Spleen (tissue), 11 donors: ENCODE data around the gene OR52E4. TPM values are rescaled to one million over a fixed set of nuclear protein-coding genes. Genes with fewer than 3 reads are reported as not detected.

ENCODE experiments used
- DNase-seq: peaks from one replicate; pipeline ENCODE4 v3.0.0-alpha.2; 2020
- H3K27ac ChIP-seq, 8 donors: fragments of 200-600 bp; sonication (generic) in 7 of 8; 1 replicate in 4 of 8; 2 replicates in 4 of 8; pipeline versions ENCODE4 v1.5.0 to v1.8.0; 2016 to 2021; ENCODE audit warnings: inconsistent platforms in 4 of 8, mild to moderate bottlenecking in 4 of 8, moderate library complexity in 1 of 8
- H3K27me3 ChIP-seq, 7 donors: fragments of 200-600 bp; sonication (generic) in 6 of 7; replicated peaks in 1 of 7; 1 replicate in 4 of 7; 2 replicates in 3 of 7; pipeline versions ENCODE4 v1.5.0 to v1.8.0; 2016 to 2021; ENCODE audit warnings: inconsistent platforms in 3 of 7, mild to moderate bottlenecking in 1 of 7
- H3K36me3 ChIP-seq, 6 donors: fragments of 200-600 bp; sonication (generic) in 5 of 6; 1 replicate in 4 of 6; 2 replicates in 2 of 6; pipeline versions ENCODE4 v1.5.0 to v1.8.0; 2016 to 2021; ENCODE audit warnings: inconsistent platforms in 2 of 6
- H3K4me1 ChIP-seq, 6 donors: fragments of 200-600 bp; sonication (generic) in 5 of 6; 1 replicate in 3 of 6; 2 replicates in 3 of 6; pipeline versions ENCODE4 v1.5.0 to v1.8.0; 2016 to 2021; ENCODE audit warnings: inconsistent platforms in 3 of 6
- H3K4me3 ChIP-seq, 8 donors: fragments of 200-600 bp; sonication (generic) in 7 of 8; 1 replicate in 4 of 8; 2 replicates in 4 of 8; pipeline versions ENCODE4 v1.5.0 to v1.8.0; 2016 to 2021; ENCODE audit warnings: inconsistent platforms in 4 of 8, mild to moderate bottlenecking in 4 of 8, moderate library complexity in 2 of 8
- H3K9me3 ChIP-seq, 8 donors: fragments of 200-600 bp; sonication (generic) in 7 of 8; 1 replicate in 4 of 8; 2 replicates in 4 of 8; pipeline versions ENCODE4 v1.5.0 to v1.8.0; 2016 to 2021; ENCODE audit warnings: inconsistent platforms in 4 of 8
- CTCF ChIP-seq, 11 experiments: fragments of 200-600 bp in 7 of 11; fragments of 450-650 bp in 4 of 11; sonication (generic) in 4 of 11; IDR thresholded peaks in 8 of 11; conservative IDR thresholded peaks in 3 of 11; 1 replicate in 7 of 11; 2 replicates in 4 of 11; pipeline versions ENCODE4 v1.4.0 to v1.8.0; 2016 to 2021; ENCODE audit warnings: antibody characterized with exemption in 11 of 11, inconsistent platforms in 4 of 11, mild to moderate bottlenecking in 1 of 11
- POLR2A ChIP-seq, 3 donors: fragments of 450-650 bp; IDR thresholded peaks; one replicate each; pipeline ENCODE4 v1.5.1; 2017; ENCODE audit warnings: antibody characterized with exemption in 3 of 3, mild to moderate bottlenecking in 1 of 3
- POLR2AphosphoS5 ChIP-seq, 3 donors: sonication (generic); formaldehyde crosslinking; IDR thresholded peaks; one replicate each; pipeline ENCODE4 v1.5.1; 2017; ENCODE audit warnings: antibody characterized with exemption in 3 of 3
- WGBS, 5 donors: extraction: QIAGEN DNeasy Blood & Tissue Kit in 3 of 5; methylation state at CpG; one replicate each; pipeline versions ENCODE4 v1.1.5 to v1.1.7; 2013 to 2018; 5-methylcytosine and 5-hydroxymethylcytosine counted together
- intact Hi-C: fragments of 100-400 bp; cut with DNase I; formaldehyde crosslinking; loops from one replicate; pipeline ENCODE4 v1.15.0; 2023; ENCODE audit warnings: low total_unique reads
- polyA plus RNA-seq, 3 donors: library from polyadenylated mRNA; stranded (reverse); fragments of 200-250 nt; gene quantifications; one replicate each; pipeline ENCODE4 v1.2.1, GENCODE V29; 2013
- total RNA-seq, 7 donors: library from RNA; depleted of rRNA in 3 of 7; stranded (reverse); fragments of >200 nt in 3 of 7; fragmentation: NEBNext Ultra II Directional in 4 of 7; extraction: Animal tissue kit (Norgen Biotek cat#: 25700) in 4 of 7; gene quantifications; one replicate each; pipeline versions ENCODE4 v1.1.0 to v1.2.1, GENCODE V29; 2016 to 2021
- donor health status: healthy with polysubstance abuse.
- donor health status: DM: no; HTN: no; CAD: no; lungs with moderate emphysema.
- donor health status: DM: no; HTN: no; CAD: no.
- donor health status: Bipolar disorder and iron deficiency.
- donor health status: healthy.
- donor health status: DM: no; HTN: no; CAD: no.
- donor health status: DM: yes; HTN: yes; CAD: no.

OR52E4 gene
- total and polyA plus RNA-seq, 10 donors: not detected

GRCh38 chr11:5841797-5842196 is 38.6 kb upstream of the OR52E4 start, which contains the start of gene OR52E6:
OR52E6 (minus strand) TSS chr11:5841897; CDS start chr11:5841897, 0 bp downstream.
- peaks cover 0 to 3% (median 0%) of the 10 kb centered on the region in 8 donors for H3K9me3 ChIP-seq
- no peak for TF ChIP-seq CTCF (IDR thresholded peaks at IDR 0.05 in 8 of 11, conservative IDR thresholded peaks at IDR 0.05 in 3 of 11)
- no peak for TF ChIP-seq POLR2AphosphoS5 (IDR thresholded peaks at IDR 0.05)
- TF ChIP-seq POLR2A (IDR thresholded peaks at IDR 0.05): no peak
- WGBS, 5 donors: 7 to 87% (median 44%) methylated on average over 1 of the region's 1 CpG

GRCh38 chr11:5846701-5847100 is 33.7 kb upstream of the OR52E4 start:
- WGBS, 5 donors: 20 to 39% (median 31%) methylated on average over 1 of the region's 1 CpG
- DNase-seq: no peak
- Histone ChIP-seq H3K9me3 (peaks cover 0 to 1% (median 0%) of the 10 kb centered on the region in 8 donors), H3K36me3 (no peaks in the 10 kb centered on the region), H3K4me3 (no peak overlapping the region), H3K27ac (no peak overlapping the region), H3K27me3 (no peaks in the 10 kb centered on the region), H3K4me1 (no peaks in the 10 kb centered on the region)
- no peak for TF ChIP-seq CTCF (IDR thresholded peaks at IDR 0.05 in 8 of 11, conservative IDR thresholded peaks at IDR 0.05 in 3 of 11)
- intact Hi-C loops: no loop called here

More at GRCh38 chr11:5841797-5842196, 38.6 kb upstream of the OR52E4 start, which contains the start of gene OR52E6:
- Histone ChIP-seq H3K36me3 (no peaks in the 10 kb centered on the region), H3K4me3 (no peak within 1 kb of the TSS), H3K27me3 (peaks cover 0 to 6% (median 0%) of the 10 kb centered on the region in 7 donors), H3K27ac (no peak within 1 kb of the TSS), H3K4me1 (no peaks in the 10 kb centered on the region)
- intact Hi-C loops: no loop called here
- DNase-seq: no peak

- TF ChIP-seq POLR2AphosphoS5 (IDR thresholded peaks at IDR 0.05) (no peak), POLR2A (IDR thresholded peaks at IDR 0.05) (no peak), CTCF (IDR thresholded peaks at IDR 0.05 in 8 of 11, conservative IDR thresholded peaks at IDR 0.05 in 3 of 11) (no peak)
- DNase-seq: no peak
- no peak overlapping the region for H3K4me3 ChIP-seq
- H3K4me1 ChIP-seq: no peaks in the 10 kb centered on the region
- intact Hi-C loops: no loop called here
- H3K36me3 ChIP-seq: no peaks in the 10 kb centered on the region
- H3K27ac ChIP-seq: no peak overlapping the region
- H3K9me3 ChIP-seq: peaks cover 0 to 5% (median 0%) of the 10 kb centered on the region in 8 donors
- H3K27me3 ChIP-seq: no peaks in the 10 kb centered on the region
Measured at GRCh38 chr11:5847711-5848110, 32.7 kb upstream of the OR52E4 start.

- TF ChIP-seq POLR2AphosphoS5 (IDR thresholded peaks at IDR 0.05) (no peak), POLR2A (IDR thresholded peaks at IDR 0.05) (no peak), CTCF (IDR thresholded peaks at IDR 0.05 in 8 of 11, conservative IDR thresholded peaks at IDR 0.05 in 3 of 11) (no peak)
- H3K9me3 ChIP-seq: peaks cover 0 to 12% (median 4%) of the 10 kb centered on the region in 8 donors
- H3K4me3 ChIP-seq: no peak overlapping the region
- intact Hi-C loops: no loop called here
- H3K36me3 ChIP-seq: no peaks in the 10 kb centered on the region
- no peaks in the 10 kb centered on the region for H3K27me3 ChIP-seq
- H3K27ac ChIP-seq: no peak overlapping the region
- DNase-seq: no peak
- WGBS, 5 donors: 88 to 98% (median 97%) methylated on average over 1 of the region's 1 CpG
- H3K4me1 ChIP-seq: no peaks in the 10 kb centered on the region
Measured at GRCh38 chr11:5851002-5851401, 29.4 kb upstream of the OR52E4 start.
